Measurements from ENCODE around the gene CD2BP2. TPM values are rescaled to one million over a fixed set of nuclear protein-coding genes. Genes with fewer than 3 reads are reported as not detected.

Gene CD2BP2
- total and polyA plus RNA-seq, 9 of the 15 experiments (the other 6 are each of a cell fraction or from before 2014, with no cell fraction given): 3.9 to 51.1 (median 32.8) TPM

DNA sequence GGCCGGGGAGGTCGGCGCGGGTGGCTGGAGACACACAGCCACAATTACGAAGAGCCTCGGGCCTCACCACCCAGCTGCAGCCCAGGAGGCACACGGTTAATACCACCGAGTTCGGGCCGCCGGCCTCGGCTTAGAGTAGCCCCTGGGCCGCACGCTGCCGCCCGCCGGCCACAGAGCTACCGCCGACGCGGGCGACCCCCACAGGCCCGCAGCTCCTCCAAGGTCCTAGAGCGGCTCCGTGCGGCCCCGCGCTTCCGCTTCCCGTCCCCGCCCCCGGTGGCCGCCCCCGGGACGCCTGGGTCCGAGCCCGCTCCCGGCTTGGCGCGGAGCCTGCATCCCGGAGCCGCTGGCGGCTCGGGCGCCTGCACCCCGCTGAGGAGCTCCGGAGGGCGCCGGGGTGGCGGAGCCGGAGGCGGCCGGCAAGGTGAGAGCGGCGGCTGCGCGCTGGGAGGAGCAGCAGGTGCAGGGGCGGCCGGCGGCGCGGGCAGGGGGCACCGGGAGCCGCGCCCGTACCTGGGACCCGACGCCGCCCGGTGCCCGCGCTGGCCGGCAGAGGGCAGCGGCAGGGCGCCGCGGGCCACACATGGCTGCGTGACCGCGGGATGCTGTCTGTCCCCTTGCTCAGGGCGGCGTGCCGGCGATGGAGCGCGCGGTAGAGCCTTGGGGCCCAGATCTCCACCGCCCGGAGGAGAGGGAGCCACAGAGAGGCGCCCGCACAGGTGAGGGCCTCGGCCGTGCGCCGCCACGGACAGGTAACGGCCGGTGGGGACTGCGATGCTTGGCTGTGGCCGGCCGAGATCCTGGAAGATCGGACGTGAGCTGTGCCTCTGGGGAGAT lies 40.3 kb upstream of the CD2BP2 start, which contains the start of gene ZNF48 (continued):
- TF ChIP-seq ID3 (CRISPR knock-in tag; IDR thresholded peaks at IDR 0.05): no peak
- TF ChIP-seq ID3 (tag; IDR thresholded peaks at IDR 0.05): peak; percentile 74; the same call in 1 of the 2 replicates
- no peak for TF ChIP-seq NR3C1 (CRISPR knock-in tag; IDR thresholded peaks at IDR 0.05)
- no peak for TF ChIP-seq SMAD1 (IDR thresholded peaks at IDR 0.05; ENCODE audit: low read depth, low read length, partially characterized antibody)
- TF ChIP-seq ZNF76 (CRISPR knock-in tag; IDR thresholded peaks at IDR 0.05; ENCODE audit: borderline replicate concordance): no peak
- no peak for TF ChIP-seq SIRT6 (IDR thresholded peaks at IDR 0.05; ENCODE audit: low read depth, low read length)
- TF ChIP-seq TEAD2 (tag; IDR thresholded peaks at IDR 0.05): no peak
- TF ChIP-seq NONO (IDR thresholded peaks at IDR 0.05; ENCODE audit: low read depth in 2 of 2, low read length in 1 of 2): peak in 1 of 2 experiments; percentile 85; a peak in 2 of 4 replicates
- TF ChIP-seq ZNF146 (CRISPR knock-in tag; IDR thresholded peaks at IDR 0.05; ENCODE audit: unreplicated experiment): no peak
- TF ChIP-seq POLR3A (IDR thresholded peaks at IDR 0.05; ENCODE audit: borderline replicate concordance, extremely low read depth, insufficient read depth, insufficient read length): no peak
